Hematopoietic multipotent progenitor cell (in vitro differentiated cells): ENCODE results near the gene GAL3ST2. TPM values are rescaled to one million over a fixed set of nuclear protein-coding genes. Genes with fewer than 3 reads are reported as not detected.
"Not testable (repeated sequence)": the region's sequence is repeated elsewhere in the genome, so short reads cannot be mapped to it uniquely, and the experiment has no call there.

Source experiments
- DNase-seq, 3 donors: peaks; one replicate each; pipeline ENCODE4 v3.0.0-alpha.2; 2011 to 2015; ENCODE audit warnings: low read depth in 2 of 3, low spot score in 2 of 3
- total RNA-seq: library from RNA; depleted of rRNA; stranded (reverse); fragments of >200 nt; gene quantifications from one replicate; pipeline ENCODE4 v1.2.3, GENCODE V29; 2012

GAL3ST2 gene
- total RNA-seq, 1 donor = 3.8 TPM

- not testable (repeated sequence) for DNase-seq
Measured at GRCh38 chr2:241806217-241806616, 29.6 kb downstream of the GAL3ST2 start.

DNA sequence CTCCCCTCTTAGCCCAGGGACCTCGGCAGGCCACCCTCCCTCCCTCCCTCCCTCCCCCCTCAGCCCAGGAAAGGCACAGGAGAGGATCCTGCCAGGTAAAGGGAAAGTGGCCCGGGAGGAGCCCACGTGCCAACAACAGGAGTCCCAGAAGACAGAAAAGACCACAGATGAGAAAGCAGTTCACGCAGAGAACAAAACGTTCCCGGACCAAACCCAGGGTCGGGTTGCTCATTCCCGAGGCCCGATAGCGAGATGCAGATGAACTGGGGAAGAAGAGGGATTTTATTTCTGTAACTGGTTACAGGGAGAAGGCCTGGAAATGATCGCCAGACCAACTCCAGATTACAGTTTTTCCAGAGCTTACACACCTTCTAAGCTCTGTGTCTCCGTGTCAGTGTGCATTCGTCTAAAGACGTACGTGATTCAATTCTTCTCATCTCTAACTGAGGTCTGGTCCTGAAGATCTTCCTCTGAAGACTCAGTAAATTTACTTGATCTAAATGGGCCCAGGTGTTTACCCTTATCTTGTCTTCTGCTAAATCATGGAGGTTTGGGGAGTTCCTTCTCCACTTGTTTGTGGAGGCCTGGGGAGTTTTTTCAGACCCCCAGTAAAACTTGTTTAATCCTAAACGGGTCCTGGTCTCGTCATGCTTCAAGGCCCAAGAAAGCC, 31.6 kb downstream of the GAL3ST2 start:
- DNase-seq = no peak

DNA sequence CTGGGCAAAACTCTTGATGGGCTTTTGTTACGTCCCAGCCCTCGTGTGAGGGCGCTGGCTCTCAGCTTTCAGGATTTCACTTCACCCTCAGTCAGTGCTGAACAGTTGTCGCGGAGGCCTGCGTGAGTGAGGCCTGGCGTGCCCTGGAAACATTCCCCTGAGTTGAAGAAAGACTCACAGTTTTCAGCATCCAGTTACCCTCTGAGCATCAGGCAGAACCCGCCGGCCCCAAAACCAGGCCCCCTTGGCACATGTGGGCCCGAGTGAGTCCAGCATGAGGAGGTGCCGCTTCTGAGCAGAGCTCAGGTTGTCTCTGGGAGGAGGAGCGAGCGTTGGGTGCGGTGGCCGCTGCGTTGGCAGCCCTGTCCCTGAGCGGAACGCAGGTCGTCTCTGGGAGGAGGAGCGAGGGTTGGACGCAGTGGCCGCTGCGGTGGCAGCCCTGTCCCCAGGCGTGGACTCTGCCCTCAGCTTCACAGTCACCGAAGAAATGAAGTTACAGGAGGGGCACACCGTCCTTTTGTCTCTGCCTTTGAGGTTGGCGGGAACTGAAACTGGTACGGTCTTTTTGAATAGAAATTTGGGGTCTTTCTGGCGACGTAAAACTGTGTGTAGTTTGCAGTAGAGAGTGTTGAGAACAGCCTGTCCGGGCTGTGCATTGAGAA, 32.2 kb downstream of the GAL3ST2 start, which contains the start of gene NEU4:
Gene NEU4, plus strand, starts transcription at position 473 of the 662 bp plus-strand sequence. CDS start 5,292 bp downstream, outside the sequence.
- DNase-seq = no peak

- no peak for DNase-seq
Measured at GRCh38 chr2:241809383-241810306, 33.0 kb downstream of the GAL3ST2 start.

DNA sequence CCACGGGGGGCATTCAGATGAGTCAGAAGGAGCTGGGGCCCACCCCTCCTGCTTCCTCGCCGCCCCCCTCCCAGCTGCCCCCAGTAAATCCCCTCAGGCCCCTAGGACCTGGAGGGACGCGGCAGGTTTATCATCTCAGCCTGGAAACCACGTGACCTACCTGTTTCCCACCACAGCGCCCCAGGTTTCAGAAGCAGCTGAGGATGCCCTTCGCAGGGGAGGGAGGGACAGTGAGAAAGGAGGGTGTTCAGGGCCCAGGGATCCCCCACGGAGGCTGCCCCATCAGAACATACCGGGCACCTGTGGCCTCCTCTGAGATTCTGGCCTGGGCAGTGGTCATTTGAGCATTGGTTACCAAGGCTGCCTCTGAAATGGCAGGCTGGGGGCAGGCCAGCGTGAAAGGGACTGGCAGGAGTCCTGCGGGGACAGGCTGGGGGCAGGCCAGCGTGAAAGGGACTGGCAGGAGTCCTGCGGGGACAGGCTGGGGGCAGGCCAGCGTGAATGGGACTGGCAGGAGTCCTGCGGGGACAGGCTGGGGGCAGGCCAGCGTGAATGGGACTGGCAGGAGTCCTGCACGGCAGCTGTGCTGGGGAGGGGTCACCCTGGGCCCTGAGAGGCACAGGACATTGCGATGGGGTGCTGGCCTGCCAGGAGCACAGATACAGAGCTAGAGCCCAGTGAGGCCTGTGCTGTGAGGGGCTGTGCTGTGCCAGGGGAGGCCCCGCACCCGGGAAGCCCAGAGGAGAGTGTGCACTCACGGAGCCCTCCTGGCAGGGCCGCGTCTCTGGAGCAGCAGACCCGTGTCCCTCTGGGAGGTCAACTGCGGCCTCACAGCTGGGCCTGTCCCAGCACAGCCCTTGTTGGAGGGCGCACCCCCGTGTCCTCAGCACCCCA, 33.9 kb downstream of the GAL3ST2 start:
- no peak for DNase-seq

DNA sequence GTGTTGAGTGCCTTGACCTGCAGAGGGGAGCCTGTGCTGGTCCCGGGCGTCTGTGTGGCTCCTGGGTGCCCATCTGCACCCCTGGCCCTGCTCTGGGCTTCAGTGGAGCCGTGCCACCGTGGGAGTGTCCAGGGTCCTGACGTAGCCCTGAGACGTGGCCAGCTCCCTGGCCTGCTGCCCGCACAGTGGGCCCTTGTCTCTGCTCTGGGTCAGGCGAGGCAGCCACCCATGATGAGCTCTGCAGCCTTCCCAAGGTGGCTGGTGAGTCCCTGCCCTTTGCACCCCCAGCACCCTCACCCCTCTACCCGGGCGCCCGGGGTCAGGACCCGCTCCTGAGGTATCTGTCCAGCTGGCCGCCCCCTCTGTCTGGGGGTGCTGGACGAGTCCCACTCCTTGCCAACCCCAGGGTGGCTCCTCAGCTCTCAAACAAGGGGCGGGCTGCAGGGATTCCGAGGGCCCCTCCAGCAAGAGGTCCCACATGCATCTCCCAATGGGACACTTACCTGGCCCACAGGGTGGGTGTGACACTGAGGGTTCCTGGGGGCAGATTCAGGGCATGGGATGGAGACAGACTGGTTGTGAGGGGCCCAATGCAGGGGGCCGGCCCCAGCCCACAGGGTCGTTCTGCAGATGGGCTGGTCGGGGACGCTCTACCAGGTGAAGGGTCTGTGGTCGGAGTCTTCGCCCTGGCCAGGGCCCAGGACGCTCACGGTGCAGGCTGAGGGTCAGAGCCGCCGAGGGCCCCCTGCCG, 34.8 kb downstream of the GAL3ST2 start:
- no peak for DNase-seq

GRCh38 chr2:241811952-241812729, 35.5 kb downstream of the GAL3ST2 start:
- no peak for DNase-seq

DNA sequence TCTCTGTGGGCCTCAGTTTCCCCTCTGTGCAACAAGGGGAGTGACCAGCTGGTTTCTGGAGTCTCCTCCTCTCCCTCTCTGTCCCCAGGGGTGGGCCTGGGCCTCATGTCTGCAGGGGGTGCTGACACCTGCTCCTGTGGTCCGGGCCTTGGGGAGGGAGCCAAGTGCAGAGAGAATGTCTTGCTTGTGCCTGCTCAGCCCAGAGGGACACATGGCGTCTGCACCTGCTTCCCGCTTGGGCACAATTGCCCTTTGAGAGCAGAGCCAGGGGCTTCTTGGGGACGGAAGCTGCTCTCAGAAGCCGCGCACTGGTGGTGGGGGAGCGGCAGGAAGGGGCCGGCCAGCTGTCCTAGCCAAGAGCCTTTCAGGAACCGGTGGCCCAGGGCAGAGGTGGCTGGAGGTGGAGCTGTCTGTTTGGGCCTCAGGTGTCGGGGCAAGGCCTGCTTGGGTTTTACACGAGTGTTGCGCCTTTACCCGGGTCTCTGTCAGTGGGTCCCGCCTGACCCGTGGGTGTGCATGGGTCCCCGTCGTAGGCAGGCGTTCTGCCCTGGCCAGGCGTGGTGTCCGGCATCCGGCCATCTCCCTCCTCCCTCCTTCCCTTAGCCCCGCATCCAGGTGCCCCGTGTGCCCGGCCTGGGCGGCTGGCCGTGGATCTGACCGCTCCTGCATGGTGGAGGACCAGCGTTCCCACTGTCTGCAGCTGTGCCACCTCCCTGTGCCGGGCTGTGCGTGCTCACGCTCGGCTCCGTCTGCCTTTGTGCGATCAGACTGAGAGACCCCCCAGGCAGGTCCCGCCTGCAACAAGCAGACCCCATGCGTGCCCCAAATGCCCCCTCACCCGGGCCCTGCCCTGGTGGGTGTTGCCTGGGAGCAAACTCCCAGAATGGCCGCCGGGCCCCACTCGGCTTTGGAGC, 36.4 kb downstream of the GAL3ST2 start:
- DNase-seq = no peak

GRCh38 chr2:241813644-241814392, 37.2 kb downstream of the GAL3ST2 start:
- no peak for DNase-seq

DNA sequence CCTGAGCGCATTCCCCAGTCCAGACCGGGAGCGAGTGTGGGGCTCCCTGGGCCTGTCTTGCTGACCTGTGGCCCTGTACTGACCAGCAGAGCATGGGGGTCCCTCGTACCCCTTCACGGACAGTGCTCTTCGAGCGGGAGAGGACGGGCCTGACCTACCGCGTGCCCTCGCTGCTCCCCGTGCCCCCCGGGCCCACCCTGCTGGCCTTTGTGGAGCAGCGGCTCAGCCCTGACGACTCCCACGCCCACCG, 37.7 kb downstream of the GAL3ST2 start:
- no peak for DNase-seq

DNA sequence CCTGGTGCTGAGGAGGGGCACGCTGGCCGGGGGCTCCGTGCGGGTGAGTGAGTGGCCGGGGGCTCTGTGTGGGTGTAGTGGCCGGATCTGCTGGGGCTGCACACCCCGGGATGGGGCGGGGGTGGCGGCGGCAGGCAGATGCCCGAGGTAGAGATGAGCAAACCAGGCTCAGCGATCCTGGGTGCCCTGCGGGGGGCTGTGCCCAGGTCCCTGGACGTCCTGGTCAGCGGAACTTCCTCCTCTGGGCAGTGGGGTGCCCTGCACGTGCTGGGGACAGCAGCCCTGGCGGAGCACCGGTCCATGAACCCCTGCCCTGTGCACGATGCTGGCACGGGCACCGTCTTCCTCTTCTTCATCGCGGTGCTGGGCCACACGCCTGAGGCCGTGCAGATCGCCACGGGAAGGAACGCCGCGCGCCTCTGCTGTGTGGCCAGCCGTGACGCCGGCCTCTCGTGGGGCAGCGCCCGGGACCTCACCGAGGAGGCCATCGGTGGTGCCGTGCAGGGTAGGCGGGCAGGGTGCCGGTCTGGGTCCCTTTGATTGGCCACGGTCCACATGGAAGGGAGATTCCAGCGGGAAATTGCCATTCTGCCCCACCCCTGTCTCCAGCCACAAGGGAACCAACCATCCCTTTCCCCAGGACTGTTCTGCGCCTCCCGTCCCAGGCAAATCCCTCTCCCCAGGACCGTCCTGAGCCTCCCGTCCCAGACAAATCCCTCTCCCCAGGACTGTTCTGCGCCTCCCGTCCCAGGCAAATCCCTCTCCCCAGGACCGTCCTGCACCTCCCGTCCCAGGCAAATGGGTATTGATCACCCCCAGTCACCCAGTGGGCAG, 38.2 kb downstream of the GAL3ST2 start:
- DNase-seq = no peak

GRCh38 chr2:241815477-241816430, 39.1 kb downstream of the GAL3ST2 start:
- no peak for DNase-seq

DNA sequence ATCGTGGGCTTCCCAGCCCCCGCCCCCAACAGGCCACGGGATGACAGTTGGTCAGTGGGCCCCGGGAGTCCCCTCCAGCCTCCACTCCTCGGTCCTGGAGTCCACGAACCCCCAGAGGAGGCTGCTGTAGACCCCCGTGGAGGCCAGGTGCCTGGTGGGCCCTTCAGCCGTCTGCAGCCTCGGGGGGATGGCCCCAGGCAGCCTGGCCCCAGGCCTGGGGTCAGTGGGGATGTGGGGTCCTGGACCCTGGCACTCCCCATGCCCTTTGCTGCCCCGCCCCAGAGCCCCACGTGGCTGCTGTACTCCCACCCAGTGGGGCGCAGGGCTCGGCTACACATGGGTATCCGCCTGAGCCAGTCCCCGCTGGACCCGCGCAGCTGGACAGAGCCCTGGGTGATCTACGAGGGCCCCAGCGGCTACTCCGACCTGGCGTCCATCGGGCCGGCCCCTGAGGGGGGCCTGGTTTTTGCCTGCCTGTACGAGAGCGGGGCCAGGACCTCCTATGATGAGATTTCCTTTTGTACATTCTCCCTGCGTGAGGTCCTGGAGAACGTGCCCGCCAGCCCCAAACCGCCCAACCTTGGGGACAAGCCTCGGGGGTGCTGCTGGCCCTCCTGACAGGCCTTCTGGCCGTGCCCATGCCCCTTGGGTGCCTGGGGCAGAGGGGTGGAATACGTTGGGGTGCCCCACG, 40.0 kb downstream of the GAL3ST2 start:
- DNase-seq = no peak

- no peak for DNase-seq
Measured at GRCh38 chr2:241817126-241817820, 40.7 kb downstream of the GAL3ST2 start.
